ENCODE data around the gene NRN1.

DNA sequence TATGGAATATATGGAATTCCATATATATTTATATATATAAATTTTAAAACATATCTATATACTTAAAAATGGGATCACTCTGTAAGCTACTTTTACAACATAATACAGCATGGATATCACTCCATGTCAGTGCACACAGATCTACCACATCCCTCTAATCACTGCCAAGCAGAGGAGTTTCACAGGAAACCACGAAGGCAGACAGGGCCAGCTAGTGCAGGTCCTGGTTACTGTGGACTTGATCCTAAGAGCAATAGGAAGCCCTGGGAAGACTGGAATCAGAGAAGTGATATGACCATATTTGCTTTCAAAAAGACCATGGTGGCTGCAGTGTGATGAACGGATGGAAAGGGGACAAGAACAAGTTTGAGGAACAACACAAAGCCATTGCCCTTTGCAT, 40.0 kb upstream of the NRN1 start:
- TF ChIP-seq EZH2 (IDR thresholded peaks at IDR 0.05; ENCODE audit: insufficient read depth, poor library complexity, severe bottlenecking) (no peak), EZH2phosphoT487 (IDR thresholded peaks at IDR 0.05; ENCODE audit: insufficient read depth, low read depth) (no peak)

All from GM23248 (cell line).